BLaER1 (cell line): ENCODE measurements around the gene HNRNPAB.

Experiments used
- H3K27ac ChIP-seq: shearing (Covaris generic); formaldehyde crosslinking; 2 replicates; pipeline ENCODE4 v1.8.1; 2022
- H3K27me3 ChIP-seq: shearing (Covaris generic); formaldehyde crosslinking; 2 replicates; pipeline ENCODE4 v1.8.1; 2022
- H3K36me3 ChIP-seq: shearing (Covaris generic); formaldehyde crosslinking; 2 replicates; pipeline ENCODE4 v1.8.1; 2022
- H3K4me1 ChIP-seq: shearing (Covaris generic); formaldehyde crosslinking; 2 replicates; pipeline ENCODE4 v1.8.1; 2022
- H3K4me2 ChIP-seq: shearing (Covaris generic); formaldehyde crosslinking; 2 replicates; pipeline ENCODE4 v1.8.1; 2022
- H3K4me3 ChIP-seq: shearing (Covaris generic); formaldehyde crosslinking; 2 replicates; pipeline ENCODE4 v1.8.1; 2022
- H3K9ac ChIP-seq: shearing (Covaris generic); formaldehyde crosslinking; 2 replicates; pipeline ENCODE4 v1.8.1; 2022
- H3K9me3 ChIP-seq: shearing (Covaris generic); formaldehyde crosslinking; 2 replicates; pipeline ENCODE4 v1.8.1; 2022
- H4K20me1 ChIP-seq: shearing (Covaris generic); formaldehyde crosslinking; 2 replicates; pipeline ENCODE4 v1.8.1; 2022
- Cebpa-rat ChIP-seq: shearing (Covaris generic); IDR thresholded peaks from 2 replicates; pipeline ENCODE4 v1.8.1; 2022

Gene HNRNPAB

DNA sequence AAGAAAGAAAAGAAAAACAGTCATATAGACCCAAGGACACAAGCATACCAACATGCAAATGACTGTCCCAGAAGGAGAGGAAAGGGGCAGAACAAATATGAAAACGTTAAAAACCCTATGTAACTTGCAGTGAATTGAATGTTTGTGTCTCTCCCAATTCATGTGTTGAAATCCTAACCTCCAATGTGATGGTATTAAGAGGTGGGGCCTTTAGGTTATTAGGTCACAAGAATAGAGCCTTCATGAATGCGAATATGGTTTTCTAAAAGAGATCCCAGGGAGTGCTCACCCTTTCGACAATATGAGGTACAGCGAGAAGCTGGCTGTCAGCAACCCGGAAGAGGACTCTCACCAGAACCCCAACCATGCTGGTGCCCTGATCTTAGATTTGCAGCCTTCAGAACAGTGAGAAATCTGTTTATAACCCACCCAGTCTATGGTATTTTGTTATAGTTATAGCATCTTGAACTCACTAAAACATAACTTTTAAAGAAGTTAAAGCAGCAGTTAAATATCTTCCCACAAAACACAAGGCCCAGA is 14.0 kb downstream of the HNRNPAB start:
- Histone ChIP-seq H3K27me3 (no peaks in the 10 kb centered on the region), H3K4me3 (no peak overlapping the region), H4K20me1 (peaks cover 84% of the 10 kb centered on the region), H3K4me1 (peaks cover 10% of the 10 kb centered on the region; the same call in 1 of the 2 replicates), H3K36me3 (peaks cover 92% of the 10 kb centered on the region), H3K4me2 (no peak overlapping the region), H3K9ac (no peak overlapping the region), H3K27ac (no peak overlapping the region), H3K9me3 (no peaks in the 10 kb centered on the region)
- no peak for TF ChIP-seq Cebpa-rat

DNA sequence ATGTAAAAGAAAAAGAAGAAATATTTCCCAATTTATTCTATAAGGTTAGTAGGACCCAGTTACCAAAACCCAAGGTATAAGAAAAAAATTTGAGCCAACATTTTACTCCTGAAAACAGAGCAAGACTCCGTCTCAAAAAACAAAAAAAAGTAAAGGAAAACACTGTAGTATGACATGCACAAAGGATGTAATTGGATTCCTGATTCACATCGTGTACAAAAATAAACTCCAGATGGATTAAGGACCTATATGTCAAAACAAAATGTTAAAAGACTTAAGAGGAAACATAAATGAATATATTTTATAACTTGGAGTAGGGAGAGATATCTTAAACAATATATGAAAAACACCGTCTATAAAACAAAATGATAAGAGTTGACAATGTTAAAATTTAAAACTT is 14.5 kb downstream of the HNRNPAB start:
- no peak overlapping the region for H3K27ac ChIP-seq
- TF ChIP-seq Cebpa-rat: no peak
- H3K4me3 ChIP-seq: no peak overlapping the region
- no peaks in the 10 kb centered on the region for H3K27me3 ChIP-seq
- H3K9me3 ChIP-seq: no peaks in the 10 kb centered on the region
- peaks cover 7% of the 10 kb centered on the region; the same call in 1 of the 2 replicates for H3K4me1 ChIP-seq
- H3K4me2 ChIP-seq: no peak overlapping the region
- H3K9ac ChIP-seq: no peak overlapping the region
- peaks cover 84% of the 10 kb centered on the region for H4K20me1 ChIP-seq
- H3K36me3 ChIP-seq: peaks cover 92% of the 10 kb centered on the region

DNA sequence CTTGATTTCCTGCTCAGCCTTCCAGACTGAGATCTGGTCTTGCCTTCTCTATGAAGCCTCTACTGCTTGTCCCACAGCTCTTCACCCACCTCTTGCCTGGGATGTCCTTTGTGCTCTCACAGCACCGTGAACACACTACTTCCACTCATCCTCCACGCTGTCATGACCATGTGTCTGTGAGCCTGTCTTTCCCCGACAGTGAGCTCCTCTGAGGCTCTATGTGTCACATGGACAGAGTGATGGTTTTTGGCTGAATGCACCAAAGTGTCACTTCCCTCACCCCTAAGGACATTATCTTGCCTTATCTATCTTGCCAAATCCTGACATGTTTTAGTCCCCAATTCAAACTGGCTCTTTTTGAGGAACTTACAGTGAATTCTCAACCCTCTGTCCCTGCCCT is 16.9 kb downstream of the HNRNPAB start:
- Histone ChIP-seq H3K36me3 (peaks cover 92% of the 10 kb centered on the region), H3K9ac (no peak overlapping the region), H3K27ac (no peak overlapping the region), H3K9me3 (no peaks in the 10 kb centered on the region), H3K27me3 (no peaks in the 10 kb centered on the region), H3K4me1 (no peaks in the 10 kb centered on the region; the same call in 1 of the 2 replicates), H3K4me2 (no peak overlapping the region), H4K20me1 (peaks cover 79% of the 10 kb centered on the region), H3K4me3 (no peak overlapping the region)
- TF ChIP-seq Cebpa-rat: no peak

DNA sequence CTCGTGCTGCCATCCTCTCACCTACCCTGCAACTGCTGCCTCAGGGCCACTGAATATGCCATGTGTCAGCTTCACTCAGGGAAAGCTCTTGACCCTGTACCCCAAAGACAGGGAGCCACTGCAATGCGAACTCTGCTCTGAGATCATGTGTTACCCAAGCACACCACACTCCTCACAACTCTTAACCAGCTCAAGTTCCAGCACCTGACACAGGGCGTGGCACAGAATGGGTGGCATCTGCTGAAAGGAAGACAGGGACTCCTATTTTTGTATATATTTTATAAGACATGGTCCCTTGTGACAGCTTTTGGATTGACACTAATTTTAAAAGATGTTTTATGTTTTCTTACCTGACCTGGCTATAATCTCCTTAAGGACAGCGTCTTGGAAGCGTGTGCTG is 17.5 kb downstream of the HNRNPAB start:
- H3K27me3 ChIP-seq: no peaks in the 10 kb centered on the region
- H3K9me3 ChIP-seq: no peaks in the 10 kb centered on the region
- peaks cover 92% of the 10 kb centered on the region for H3K36me3 ChIP-seq
- no peaks in the 10 kb centered on the region for H3K4me1 ChIP-seq
- no peak for TF ChIP-seq Cebpa-rat
- no peak overlapping the region for H3K27ac ChIP-seq
- H3K9ac ChIP-seq: no peak overlapping the region
- no peak overlapping the region for H3K4me2 ChIP-seq
- H4K20me1 ChIP-seq: peaks cover 73% of the 10 kb centered on the region
- H3K4me3 ChIP-seq: no peak overlapping the region

DNA sequence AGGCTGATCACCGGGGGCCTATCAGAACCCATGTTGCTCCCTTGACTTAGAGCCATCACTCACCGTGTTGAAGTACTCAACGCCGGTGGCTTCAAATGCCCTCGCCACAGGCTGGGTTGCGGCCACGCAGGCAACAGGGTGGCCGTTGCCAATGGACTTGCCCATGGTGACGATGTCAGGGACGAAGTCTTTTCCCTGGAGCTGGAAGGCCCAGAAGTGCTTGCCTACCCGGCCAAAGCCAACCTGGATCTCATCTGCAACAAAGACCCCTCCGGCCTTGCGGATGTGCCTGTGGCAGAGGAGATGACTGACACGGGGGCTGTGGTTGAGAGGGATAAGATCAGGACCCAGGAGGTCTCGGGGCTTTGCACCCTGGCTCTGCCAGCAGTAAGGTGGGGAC is 18.0 kb downstream of the HNRNPAB start:
- Histone ChIP-seq H3K36me3 (peaks cover 92% of the 10 kb centered on the region), H3K9ac (no peak overlapping the region), H3K4me2 (no peak overlapping the region)

DNA sequence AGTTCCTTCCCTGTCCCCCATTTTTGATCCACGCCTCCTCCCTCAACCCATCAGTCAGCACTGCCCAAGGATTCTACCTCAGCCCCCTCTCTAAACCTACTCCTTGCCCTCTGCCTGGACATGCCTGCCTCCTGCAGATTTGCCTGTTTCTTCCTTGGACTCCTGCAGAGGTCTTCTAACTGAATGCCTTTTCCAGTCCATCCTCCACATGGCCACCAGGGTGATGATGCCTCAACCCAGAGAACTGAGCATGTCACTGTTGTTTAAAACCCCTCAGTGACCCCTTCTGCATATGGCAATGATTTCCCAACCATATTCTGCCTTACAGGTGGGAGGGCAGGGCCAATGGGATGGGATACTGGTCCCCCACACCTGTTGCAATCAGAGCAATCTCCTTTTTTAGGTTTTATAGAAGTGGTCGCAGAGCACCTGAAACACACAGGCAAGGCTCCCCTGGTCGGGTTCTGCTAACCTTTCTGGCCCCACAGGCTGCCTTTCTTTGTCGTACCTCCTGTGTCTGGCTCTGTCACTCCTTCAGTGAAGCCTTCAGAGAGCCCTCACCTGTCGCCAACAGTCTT is 19.0 kb downstream of the HNRNPAB start:
- no peaks in the 10 kb centered on the region for H3K27me3 ChIP-seq
- H3K9ac ChIP-seq: no peak overlapping the region
- H3K4me2 ChIP-seq: no peak overlapping the region
- no peak for TF ChIP-seq Cebpa-rat
- peaks cover 95% of the 10 kb centered on the region for H3K36me3 ChIP-seq
- H3K4me3 ChIP-seq: no peak overlapping the region
- no peaks in the 10 kb centered on the region for H3K9me3 ChIP-seq
- no peaks in the 10 kb centered on the region for H3K4me1 ChIP-seq
- H4K20me1 ChIP-seq: peaks cover 83% of the 10 kb centered on the region
- no peak overlapping the region for H3K27ac ChIP-seq

More for the DNA sequence above, 18.0 kb downstream of the HNRNPAB start:
- no peak overlapping the region for H3K4me3 ChIP-seq
- H3K9me3 ChIP-seq: no peaks in the 10 kb centered on the region
- no peaks in the 10 kb centered on the region for H3K27me3 ChIP-seq
- no peak for TF ChIP-seq Cebpa-rat
- no peak overlapping the region for H3K27ac ChIP-seq
- no peaks in the 10 kb centered on the region for H3K4me1 ChIP-seq
- H4K20me1 ChIP-seq: peaks cover 77% of the 10 kb centered on the region

DNA sequence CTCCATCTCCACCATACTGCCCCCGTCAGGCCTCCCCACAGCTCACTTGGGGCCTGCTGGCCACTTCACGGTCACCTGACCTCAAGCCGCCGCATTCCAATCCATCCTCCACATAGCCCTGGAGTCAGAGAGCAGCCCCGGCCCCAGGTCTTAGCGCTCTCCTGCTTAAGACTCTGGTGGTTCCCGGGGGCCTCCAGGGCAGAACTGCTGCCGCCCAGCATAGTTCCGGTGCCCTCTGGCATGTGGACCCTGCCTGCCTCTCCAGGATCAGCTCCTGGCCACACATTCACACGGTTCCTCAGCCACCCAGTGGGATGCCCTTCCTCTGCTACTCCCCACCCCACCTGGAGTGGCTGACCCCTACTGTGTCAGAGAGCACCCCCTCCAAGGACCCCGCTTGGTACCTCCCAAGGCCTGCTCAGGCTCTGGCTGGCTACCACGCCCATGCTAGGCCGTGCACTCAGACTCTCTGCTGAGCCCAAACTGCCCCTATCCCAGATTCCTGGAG is 19.5 kb downstream of the HNRNPAB start:
- Histone ChIP-seq H3K9ac (no peak overlapping the region), H3K36me3 (peaks cover 97% of the 10 kb centered on the region), H4K20me1 (peaks cover 87% of the 10 kb centered on the region), H3K4me1 (no peaks in the 10 kb centered on the region), H3K27me3 (no peaks in the 10 kb centered on the region), H3K9me3 (no peaks in the 10 kb centered on the region), H3K4me2 (no peak overlapping the region), H3K4me3 (no peak overlapping the region), H3K27ac (no peak overlapping the region)
- TF ChIP-seq Cebpa-rat: no peak

DNA sequence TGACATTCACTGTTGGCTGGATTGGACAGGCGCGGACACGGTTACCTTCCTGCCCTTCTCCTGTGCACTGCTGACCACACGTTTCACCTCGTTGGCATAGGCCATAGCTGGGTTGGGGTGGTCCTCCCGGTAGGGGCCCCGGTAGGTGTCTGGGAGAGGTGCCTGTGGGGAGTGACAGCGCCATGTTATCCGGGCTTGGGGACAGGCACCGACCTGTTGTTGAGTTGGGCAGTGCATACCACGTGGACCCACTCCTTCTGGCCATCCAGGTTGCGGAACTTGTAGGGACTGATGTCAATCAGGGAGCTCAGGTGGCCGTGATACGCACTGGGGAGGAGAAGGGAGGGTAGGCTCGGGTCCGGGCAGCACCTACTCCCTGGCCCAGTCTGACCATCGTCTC is 20.1 kb downstream of the HNRNPAB start:
- no peak for TF ChIP-seq Cebpa-rat
- Histone ChIP-seq H3K9me3 (no peaks in the 10 kb centered on the region), H3K36me3 (peaks cover 100% of the 10 kb centered on the region), H3K4me1 (no peaks in the 10 kb centered on the region), H4K20me1 (peaks cover 90% of the 10 kb centered on the region), H3K27me3 (no peaks in the 10 kb centered on the region), H3K4me3 (no peak overlapping the region), H3K4me2 (no peak overlapping the region), H3K9ac (no peak overlapping the region), H3K27ac (no peak overlapping the region)

DNA sequence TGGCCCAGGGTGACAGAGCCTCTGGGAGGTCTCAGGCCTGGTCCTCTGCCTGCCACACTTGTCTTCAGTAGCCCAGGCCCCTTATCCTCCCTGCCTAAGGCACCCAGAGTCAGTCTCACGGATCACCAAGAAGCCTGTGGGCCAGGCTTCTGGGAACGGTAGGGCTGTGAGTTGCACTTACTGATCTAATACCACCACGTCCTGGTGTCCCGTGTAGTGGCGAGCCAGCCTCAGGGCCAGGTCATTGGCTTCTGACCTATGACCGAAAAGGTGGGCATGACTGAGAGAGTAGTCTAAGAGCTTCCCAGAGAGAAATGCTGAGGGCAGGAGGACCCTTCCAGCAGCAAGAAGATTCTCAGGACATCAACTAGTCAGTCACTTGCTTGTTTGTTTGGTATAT is 20.8 kb downstream of the HNRNPAB start:
- Histone ChIP-seq H4K20me1 (peaks cover 90% of the 10 kb centered on the region), H3K36me3 (peaks cover 100% of the 10 kb centered on the region), H3K27me3 (no peaks in the 10 kb centered on the region), H3K9ac (no peak overlapping the region), H3K27ac (no peak overlapping the region), H3K4me2 (no peak overlapping the region), H3K9me3 (no peaks in the 10 kb centered on the region), H3K4me1 (peaks cover 3% of the 10 kb centered on the region), H3K4me3 (no peak overlapping the region)
- no peak for TF ChIP-seq Cebpa-rat

DNA sequence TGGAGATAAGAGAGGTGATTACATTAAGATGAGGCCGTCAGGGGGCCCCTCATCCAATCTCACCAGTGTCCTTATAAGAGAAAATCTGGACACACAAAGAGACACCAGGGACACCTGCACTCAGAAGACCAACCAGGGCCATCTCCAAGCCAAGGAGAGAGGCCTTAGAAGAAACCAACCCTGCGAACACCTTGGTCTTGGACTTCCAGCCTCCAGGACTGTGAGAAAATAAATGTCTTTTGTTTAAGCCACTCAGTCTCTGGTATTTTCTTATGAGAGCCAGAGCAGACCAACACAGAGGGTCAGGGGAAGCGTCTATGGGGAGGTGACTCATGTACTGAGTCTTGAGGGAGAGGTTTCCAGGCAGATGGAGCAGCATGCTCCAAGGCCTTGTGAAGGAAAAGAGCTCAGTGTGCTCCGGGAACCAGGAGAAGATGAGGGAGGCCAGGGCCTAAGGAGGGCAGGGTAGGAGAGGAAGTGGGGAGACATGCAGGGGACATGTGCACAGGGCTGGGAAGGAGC is 22.9 kb downstream of the HNRNPAB start:
- H4K20me1 ChIP-seq: peaks cover 89% of the 10 kb centered on the region
- no peak overlapping the region for H3K4me2 ChIP-seq
- H3K9me3 ChIP-seq: no peaks in the 10 kb centered on the region
- no peak overlapping the region for H3K4me3 ChIP-seq
- no peak overlapping the region for H3K9ac ChIP-seq
- H3K27ac ChIP-seq: no peak overlapping the region
- no peak for TF ChIP-seq Cebpa-rat
- peaks cover 91% of the 10 kb centered on the region for H3K36me3 ChIP-seq
- H3K27me3 ChIP-seq: no peaks in the 10 kb centered on the region
- peaks cover 20% of the 10 kb centered on the region for H3K4me1 ChIP-seq
